ENCODE results near the gene CC2D2B.

Gene CC2D2B

GRCh38 chr10:96014473-96015102, 106.8 kb downstream of the CC2D2B start:
- no peak overlapping the region for H3K4me3 ChIP-seq (ENCODE audit: low read depth, low read length)
- no peak for TF ChIP-seq CTCF (IDR thresholded peaks at IDR 0.05; ENCODE audit: borderline replicate concordance, insufficient read depth, low read depth, low read length)

GRCh38 chr10:96017191-96017687, 109.5 kb downstream of the CC2D2B start:
- no peak overlapping the region for H3K4me3 ChIP-seq (ENCODE audit: low read depth, low read length)
- peak; percentile 56 for TF ChIP-seq CTCF (IDR thresholded peaks at IDR 0.05; ENCODE audit: borderline replicate concordance, insufficient read depth, low read depth, low read length)

GRCh38 chr10:96021332-96021731, 113.6 kb downstream of the CC2D2B start:
- no peak overlapping the region for H3K4me3 ChIP-seq (ENCODE audit: low read depth, low read length)
- TF ChIP-seq CTCF (IDR thresholded peaks at IDR 0.05; ENCODE audit: borderline replicate concordance, insufficient read depth, low read depth, low read length), result no peak

- TF ChIP-seq CTCF (IDR thresholded peaks at IDR 0.05; ENCODE audit: borderline replicate concordance, insufficient read depth, low read depth, low read length), result no peak
- H3K4me3 ChIP-seq (ENCODE audit: low read depth, low read length), result no peak overlapping the region
Measured at GRCh38 chr10:96022739-96023138, 115.0 kb downstream of the CC2D2B start.

- no peak for TF ChIP-seq CTCF (IDR thresholded peaks at IDR 0.05; ENCODE audit: borderline replicate concordance, insufficient read depth, low read depth, low read length)
- H3K4me3 ChIP-seq (ENCODE audit: low read depth, low read length), result no peak overlapping the region
Measured at GRCh38 chr10:96023168-96023567, 115.4 kb downstream of the CC2D2B start.

- TF ChIP-seq CTCF (IDR thresholded peaks at IDR 0.05; ENCODE audit: borderline replicate concordance, insufficient read depth, low read depth, low read length), result peak; percentile 60
- no peak overlapping the region for H3K4me3 ChIP-seq (ENCODE audit: low read depth, low read length)
Measured at GRCh38 chr10:96025566-96025965, 117.8 kb downstream of the CC2D2B start.

GRCh38 chr10:96034625-96035024, 126.8 kb downstream of the CC2D2B start:
- TF ChIP-seq CTCF (IDR thresholded peaks at IDR 0.05; ENCODE audit: borderline replicate concordance, insufficient read depth, low read depth, low read length), result no peak
- H3K4me3 ChIP-seq (ENCODE audit: low read depth, low read length), result no peak overlapping the region
